Endothelial cell of umbilical vein (primary cell): ENCODE measurements around the gene MVD. TPM values are rescaled to one million over a fixed set of nuclear protein-coding genes. Genes with fewer than 3 reads are reported as not detected.

Experiments used
- BruUV-seq: library from RNA; stranded (reverse); fragments of 400-500 nt; replicated peaks from 2 replicates; lab custom pipeline; 2021; lab: Mats Ljungman, UMichigan
- CTCF ChIA-PET: fragments of 300-600, 350-600 bp; sonication (Branson Sonifier 250); formaldehyde crosslinking; loops from one replicate; lab custom pipeline; 2021; ENCODE audit warnings: antibody characterized with exemption, inconsistent platforms; lab: Charles Lee
- POLR2A ChIA-PET: fragments of 300-600, 350-600 bp; sonication (Branson Sonifier 250); formaldehyde crosslinking; loops from one replicate; lab custom pipeline; 2021; ENCODE audit warnings: antibody characterized with exemption, inconsistent platforms; lab: Charles Lee
- DNase-seq: peaks from one replicate; pipeline ENCODE4 v3.0.0-alpha.2; 2011; ENCODE audit warnings: low read depth, low spot score
- FAIRE-seq: peaks from 2 replicates; lab custom pipeline; 2011; peaks lifted over from hg19 to GRCh38; lab: Jason Lieb, UNC
- H2AFZ ChIP-seq: 2 replicates; pipeline ENCODE4 v1.6.0; 2012; ENCODE audit warnings: low read depth, low read length, control low read depth, inconsistent platforms
- H3K27ac ChIP-seq: 2 replicates; pipeline ENCODE4 v1.5.1; 2011; ENCODE audit warnings: low read depth, mild to moderate bottlenecking, control low read depth, low read length, moderate library complexity; ENCODE audit not compliant: insufficient read depth
- H3K27me3 ChIP-seq, 2 experiments: 2 replicates each; pipeline versions ENCODE4 v1.6.0 to v1.6.1; 2011; ENCODE audit warnings: low read length in 2 of 2, mixed read lengths in 1 of 2; ENCODE audit not compliant: control insufficient read depth in 2 of 2, insufficient read depth in 2 of 2
- H3K36me3 ChIP-seq, 2 experiments: 2 replicates in 1 of 2; 3 replicates in 1 of 2; pipeline ENCODE4 v1.5.1; 2011; ENCODE audit warnings: low read length in 2 of 2, mild to moderate bottlenecking in 1 of 2, moderate library complexity in 1 of 2; ENCODE audit not compliant: control insufficient read depth in 2 of 2, insufficient read depth in 2 of 2; ENCODE audit errors: extremely low read depth in 1 of 2
- H3K4me1 ChIP-seq: 3 replicates; pipeline ENCODE4 v1.5.1; 2011; ENCODE audit warnings: mild to moderate bottlenecking, low read length; ENCODE audit not compliant: control insufficient read depth, insufficient read depth; ENCODE audit errors: extremely low read depth
- H3K4me2 ChIP-seq: 2 replicates; pipeline ENCODE4 v1.6.1; 2011; ENCODE audit warnings: low read length, control low read depth, mixed read lengths; ENCODE audit not compliant: insufficient read depth
- H3K4me3 ChIP-seq, 3 experiments: fragments of 200-600 bp in 1 of 3; sonication (generic), shearing (Covaris generic) in 1 of 3; replicated peaks in 1 of 3; 2 replicates each; pipeline ENCODE4 v1.5.1; 2011 to 2016; ENCODE audit warnings: control low read depth in 3 of 3, low read length in 3 of 3, mild to moderate bottlenecking in 2 of 3, inconsistent platforms in 1 of 3, low read depth in 1 of 3, moderate library complexity in 1 of 3; ENCODE audit not compliant: insufficient read depth in 1 of 3
- H3K79me2 ChIP-seq: 2 replicates; pipeline ENCODE4 v1.6.0; 2012; ENCODE audit warnings: low read length, inconsistent platforms; ENCODE audit not compliant: control insufficient read depth, insufficient read depth
- H3K9ac ChIP-seq: replicated peaks from 2 replicates; pipeline ENCODE3; 2011; ENCODE audit warnings: low read length, control low read depth; ENCODE audit not compliant: insufficient read depth; ENCODE audit errors: extremely low read depth
- H3K9me1 ChIP-seq: replicated peaks from 3 replicates; pipeline ENCODE4 v1.6.0; 2011; ENCODE audit warnings: mild to moderate bottlenecking, low read length; ENCODE audit not compliant: control insufficient read depth, insufficient read depth; ENCODE audit errors: extremely low read depth
- H3K9me3 ChIP-seq: replicated peaks from 2 replicates; pipeline ENCODE4 v1.5.1; 2012; ENCODE audit warnings: low read length, inconsistent platforms; ENCODE audit not compliant: control insufficient read depth, insufficient read depth
- H4K20me1 ChIP-seq: replicated peaks from 2 replicates; pipeline ENCODE3; 2011; ENCODE audit warnings: mild to moderate bottlenecking, low read length; ENCODE audit not compliant: control insufficient read depth, insufficient read depth; ENCODE audit errors: extremely low read depth
- EZH2 ChIP-seq: IDR thresholded peaks from 2 replicates; pipeline ENCODE4 v1.6.1; 2012; ENCODE audit warnings: borderline replicate concordance, low read depth, mild to moderate bottlenecking, moderate library complexity, low read length, inconsistent platforms; ENCODE audit not compliant: severe bottlenecking
- FOS ChIP-seq: IDR thresholded peaks from 2 replicates; pipeline ENCODE4 v1.6.1; 2011; ENCODE audit warnings: mild to moderate bottlenecking, low read length, moderate library complexity, borderline replicate concordance; ENCODE audit not compliant: insufficient read depth
- GATA2 ChIP-seq: IDR thresholded peaks from 2 replicates; pipeline ENCODE4 v1.7.0; 2011; ENCODE audit warnings: low read depth, mild to moderate bottlenecking, moderate library complexity, mixed read lengths, low read length; ENCODE audit not compliant: insufficient read length, insufficient read depth
- JUN ChIP-seq: IDR thresholded peaks from 2 replicates; pipeline ENCODE4 v1.6.1; 2011; ENCODE audit warnings: borderline replicate concordance, low read depth; ENCODE audit not compliant: insufficient read length, insufficient read depth
- MAX ChIP-seq: IDR thresholded peaks from 2 replicates; pipeline ENCODE4 v1.6.1; 2011; ENCODE audit not compliant: insufficient read depth, insufficient read length
- MYC ChIP-seq: IDR thresholded peaks from one replicate; pipeline ENCODE4 v1.6.1; 2011; ENCODE audit warnings: mild to moderate bottlenecking, low read depth, low read length
- POLR2A ChIP-seq: IDR thresholded peaks from 2 replicates; pipeline ENCODE4 v1.6.1; 2012; ENCODE audit warnings: low read depth, mild to moderate bottlenecking, control low read depth, low read length
- POLR2AphosphoS5 ChIP-seq: IDR thresholded peaks from 2 replicates; pipeline ENCODE4 v1.6.1; 2012; ENCODE audit warnings: low read depth, mild to moderate bottlenecking, control low read depth, low read length, moderate library complexity; ENCODE audit not compliant: insufficient read depth
- dilution Hi-C: fragments of 300-500 bp; cut with MboI; formaldehyde crosslinking; loops from one replicate; pipeline ENCODE4 v1.15.0; 2019; ENCODE audit warnings: low sequenced_read_pairs; ENCODE audit not compliant: extremely low pct_ligation_motif_present
- intact Hi-C: fragments of 100-400 bp; cut with micrococcal nuclease; formaldehyde crosslinking; loops from one replicate; pipeline ENCODE4 v1.10.0; 2022
- polyA plus RNA-seq, 4 experiments: library from polyadenylated mRNA; depleted of rRNA in 3 of 4; stranded (reverse) in 3 of 4; unstranded in 1 of 4; fragments of >200 nt; gene quantifications; 2 replicates each; pipeline versions ENCODE4 v1.2.1 to v1.2.3, GENCODE V29; 2011 to 2012; ENCODE audit warnings: missing spikeins in 1 of 4
- total RNA-seq: library from RNA; stranded (reverse); gene quantifications from 2 replicates; pipeline ENCODE4 v1.2.3, GENCODE V29; 2021
- TF ChIP-seq, protein P1 (sequence below), 2 donors: IDR thresholded peaks; 1 replicate in 1 of 2; 2 replicates in 1 of 2; pipeline ENCODE4 v1.5.1; 2011; ENCODE audit warnings: low read length in 2 of 2, mild to moderate bottlenecking in 2 of 2, moderate library complexity in 2 of 2, control low read depth in 1 of 2, inconsistent platforms in 1 of 2, low read depth in 1 of 2; ENCODE audit not compliant: insufficient read depth in 1 of 2; ENCODE audit errors: extremely low read depth in 1 of 2

MVD gene
- total and polyA plus RNA-seq, 2 donors (not counting 3 experiments of a cell fraction or from before 2014, with no cell fraction given), result 64.4 to 142 TPM

DNA sequence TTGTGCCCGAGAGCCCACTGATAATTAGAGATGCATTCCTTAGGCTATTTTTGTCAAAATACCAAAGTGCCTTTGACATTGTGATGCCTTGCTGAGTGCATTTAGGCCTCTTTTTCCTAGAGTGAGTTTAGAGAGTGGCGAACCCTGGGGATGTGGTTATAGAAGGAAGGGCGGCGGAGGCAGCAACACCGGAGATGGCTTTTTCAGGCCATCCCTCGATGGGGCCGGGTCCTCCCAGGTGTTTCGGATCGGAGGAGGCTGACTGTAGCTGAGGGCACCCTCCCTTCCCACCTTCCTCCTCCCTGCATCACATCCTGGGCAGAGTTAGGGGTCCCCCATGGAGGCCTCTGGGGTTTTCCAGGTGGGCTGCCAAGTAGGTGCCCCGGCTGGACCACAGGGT, 30.0 kb upstream of the MVD start:
- no peak for DNase-seq
- BruUV-seq, result no TSS peak

More for the DNA sequence above, 30.0 kb upstream of the MVD start:
- Histone ChIP-seq H4K20me1 (no peaks in the 10 kb centered on the region), H3K9me1 (no peaks in the 10 kb centered on the region), H3K27ac (no peak overlapping the region), H3K9ac (no peak overlapping the region), H3K36me3 (peaks cover 4 to 7% of the 10 kb centered on the region in 2 experiments), H3K79me2 (no peaks in the 10 kb centered on the region), H3K9me3 (no peaks in the 10 kb centered on the region), H3K4me2 (no peak overlapping the region), H2AFZ (no peak overlapping the region), H3K4me3 (no peak overlapping the region), H3K27me3 (peaks cover 0 to 2% of the 10 kb centered on the region in 2 experiments), H3K4me1 (no peaks in the 10 kb centered on the region)
- CTCF ChIA-PET, result no interaction called here
- POLR2A ChIA-PET, result no interaction called here
- dilution Hi-C loops, result no loop called here
- intact Hi-C loops, result no loop called here
- no peak for FAIRE-seq
- TF ChIP-seq POLR2AphosphoS5 (no peak), JUN (no peak), MAX (no peak), MYC (no peak), EZH2 (no peak), POLR2A (no peak), FOS (no peak), GATA2 (no peak)
- TF ChIP-seq, protein P1, sequence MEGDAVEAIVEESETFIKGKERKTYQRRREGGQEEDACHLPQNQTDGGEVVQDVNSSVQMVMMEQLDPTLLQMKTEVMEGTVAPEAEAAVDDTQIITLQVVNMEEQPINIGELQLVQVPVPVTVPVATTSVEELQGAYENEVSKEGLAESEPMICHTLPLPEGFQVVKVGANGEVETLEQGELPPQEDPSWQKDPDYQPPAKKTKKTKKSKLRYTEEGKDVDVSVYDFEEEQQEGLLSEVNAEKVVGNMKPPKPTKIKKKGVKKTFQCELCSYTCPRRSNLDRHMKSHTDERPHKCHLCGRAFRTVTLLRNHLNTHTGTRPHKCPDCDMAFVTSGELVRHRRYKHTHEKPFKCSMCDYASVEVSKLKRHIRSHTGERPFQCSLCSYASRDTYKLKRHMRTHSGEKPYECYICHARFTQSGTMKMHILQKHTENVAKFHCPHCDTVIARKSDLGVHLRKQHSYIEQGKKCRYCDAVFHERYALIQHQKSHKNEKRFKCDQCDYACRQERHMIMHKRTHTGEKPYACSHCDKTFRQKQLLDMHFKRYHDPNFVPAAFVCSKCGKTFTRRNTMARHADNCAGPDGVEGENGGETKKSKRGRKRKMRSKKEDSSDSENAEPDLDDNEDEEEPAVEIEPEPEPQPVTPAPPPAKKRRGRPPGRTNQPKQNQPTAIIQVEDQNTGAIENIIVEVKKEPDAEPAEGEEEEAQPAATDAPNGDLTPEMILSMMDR (IDR thresholded peaks at IDR 0.05; ENCODE audit: extremely low read depth in 1 of 2, insufficient read depth in 1 of 2, low read depth in 1 of 2, low read length in 2 of 2), result no peak
